Stimulated activated CD4-positive, alpha-beta T cell treated with anti-CD3 and anti-CD28 coated beads, Interleukin-15, amount 100 ng/mL, for 24 hours (primary cell): ENCODE results near the gene MGAT4C.
"Not testable (repeated sequence)": the region's sequence is repeated elsewhere in the genome, so short reads cannot be mapped to it uniquely, and the experiment has no call there.

Experiments
- DNase-seq: peaks from one replicate; pipeline ENCODE4 v3.0.0-alpha.2; 2020

MGAT4C gene

DNA sequence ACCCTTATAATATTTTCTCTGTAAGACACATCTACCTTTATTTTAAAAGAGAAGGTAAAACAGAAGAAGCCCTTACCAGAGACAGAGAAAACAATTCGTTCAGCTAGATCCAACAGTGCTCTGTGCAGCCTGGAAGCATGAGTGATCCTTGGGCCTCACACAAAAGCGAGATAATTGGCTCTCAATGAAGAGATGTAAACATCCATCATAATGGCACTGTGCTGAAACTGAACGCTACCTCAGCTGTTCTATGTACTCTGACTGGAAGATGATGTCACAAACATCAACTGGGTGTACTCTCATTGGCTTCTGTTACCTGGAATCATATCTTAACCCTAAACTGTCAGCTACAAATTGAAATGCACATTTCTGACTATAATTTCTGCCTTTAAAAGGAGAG lies at the start of gene MGAT4C:
Gene MGAT4C (minus strand): TSS at position 229 of the 400 bp plus-strand sequence.
- DNase-seq: no peak

DNA sequence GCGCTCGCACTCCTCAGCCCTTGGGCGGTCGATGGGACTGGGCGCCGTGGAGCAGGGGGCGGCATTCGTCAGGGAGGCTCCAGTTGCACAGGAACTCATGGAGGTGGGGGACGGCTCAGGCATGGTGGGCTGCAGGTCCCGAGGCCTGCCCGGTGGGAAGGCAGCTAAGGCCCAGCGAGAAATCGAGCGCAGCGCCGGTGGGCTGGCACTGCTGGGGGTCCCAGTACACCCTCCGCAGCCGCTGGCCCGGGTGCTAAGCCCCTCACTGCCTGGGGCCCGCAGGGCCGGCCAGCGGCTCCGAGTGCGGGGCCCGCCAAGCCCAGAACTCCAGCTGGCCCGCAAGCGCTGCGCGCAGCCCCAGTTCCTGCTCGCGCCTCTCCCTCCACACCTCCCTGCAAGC lies 40.2 kb upstream of the MGAT4C start:
- DNase-seq: not testable (repeated sequence)

DNA sequence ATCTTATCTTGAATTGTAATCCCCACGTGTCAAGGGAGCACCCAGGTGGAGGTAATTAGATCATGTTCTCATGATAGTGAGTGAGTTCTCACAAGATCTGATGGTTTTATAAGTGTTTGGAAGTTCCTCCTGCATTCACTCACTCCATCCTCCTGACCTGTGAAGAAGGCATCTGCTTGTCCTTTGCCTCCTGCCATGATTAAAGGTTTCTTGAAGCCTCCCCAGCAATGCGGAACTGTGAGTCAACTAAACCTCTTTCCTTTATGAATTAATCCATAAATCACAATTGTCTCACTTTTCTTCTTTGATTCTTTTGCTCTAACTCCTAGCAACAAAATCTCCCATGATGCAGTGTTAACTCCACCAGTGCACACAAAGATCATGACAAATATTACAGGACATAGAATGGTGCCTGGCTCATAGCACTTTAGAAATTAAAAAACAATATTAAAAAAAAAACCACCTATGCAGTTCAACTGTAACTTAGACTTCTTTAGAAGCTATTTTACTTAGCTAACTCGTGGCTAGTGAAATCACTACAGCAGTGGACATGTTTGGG lies 37.6 kb upstream of the MGAT4C start:
- DNase-seq: no peak

GRCh38 chr12:86292480-86292879 lies 36.3 kb upstream of the MGAT4C start:
- no peak for DNase-seq

GRCh38 chr12:86290615-86291014 lies 34.4 kb upstream of the MGAT4C start:
- DNase-seq: no peak

DNA sequence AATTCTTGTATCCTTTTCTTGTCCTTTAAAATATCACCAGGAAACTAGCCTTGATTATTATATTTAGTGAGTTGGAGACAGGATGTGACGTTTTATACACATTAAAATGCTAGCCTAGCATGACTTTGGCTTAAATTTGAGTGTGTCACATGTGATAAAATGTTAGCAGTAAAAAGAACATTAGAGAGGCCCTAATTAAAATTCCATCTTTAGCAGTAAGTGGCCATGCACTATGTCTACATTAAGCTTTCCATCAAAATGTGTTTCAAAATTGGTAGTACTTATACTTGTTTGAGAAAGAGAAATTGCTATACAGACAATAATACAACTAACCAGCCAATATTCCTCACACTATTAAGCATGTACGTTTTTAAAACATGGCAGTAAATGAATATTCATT lies 29.9 kb upstream of the MGAT4C start:
- DNase-seq: no peak

DNA sequence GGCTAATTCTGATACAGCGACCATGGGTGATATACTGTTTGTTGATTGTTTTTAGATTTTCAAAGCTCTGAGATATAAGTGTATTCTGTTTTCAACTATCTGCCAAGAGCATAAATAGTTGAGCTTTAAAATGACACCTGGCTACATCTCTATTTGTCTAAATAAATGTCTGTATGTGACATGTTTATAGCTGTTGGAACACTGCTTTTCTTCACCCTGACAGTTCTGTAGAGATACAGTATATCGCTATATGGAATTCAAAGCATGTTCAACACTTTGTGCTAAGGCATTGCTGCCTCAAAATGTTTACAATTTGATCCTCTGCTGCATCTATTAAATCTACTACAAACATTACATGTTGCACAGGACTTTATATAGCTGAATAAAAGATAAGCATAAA lies 27.4 kb upstream of the MGAT4C start:
- no peak for DNase-seq

GRCh38 chr12:86275356-86275755 lies 19.2 kb upstream of the MGAT4C start:
- no peak for DNase-seq

- no peak for DNase-seq
These were observed 9.1 kb upstream of the MGAT4C start for GRCh38 chr12:86265329-86265695.

GRCh38 chr12:86264451-86265328 lies 8.5 kb upstream of the MGAT4C start:
- DNase-seq: no peak

GRCh38 chr12:86261578-86261977 lies 5.4 kb upstream of the MGAT4C start:
- DNase-seq: no peak

DNA sequence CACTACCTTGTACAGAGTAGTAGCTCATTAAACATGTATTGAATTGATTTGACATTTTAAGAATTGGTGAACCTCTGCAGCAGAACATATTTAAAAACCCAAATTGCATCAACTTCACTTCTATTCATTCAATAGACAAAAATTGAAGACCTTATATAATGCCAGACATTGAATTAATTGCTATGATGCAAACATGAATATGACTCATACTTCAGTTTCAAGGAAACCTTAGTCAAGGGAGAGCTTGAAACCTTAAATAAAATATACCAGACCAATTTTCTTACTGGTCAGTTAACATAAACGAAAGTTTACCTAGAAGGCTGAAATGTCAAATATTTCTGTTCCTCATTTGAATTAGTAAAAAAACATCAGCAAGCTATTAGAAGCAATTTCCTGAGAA lies 5.0 kb upstream of the MGAT4C start:
- no peak for DNase-seq

- DNase-seq: no peak
These were observed 4.0 kb upstream of the MGAT4C start for GRCh38 chr12:86260183-86260582.

DNA sequence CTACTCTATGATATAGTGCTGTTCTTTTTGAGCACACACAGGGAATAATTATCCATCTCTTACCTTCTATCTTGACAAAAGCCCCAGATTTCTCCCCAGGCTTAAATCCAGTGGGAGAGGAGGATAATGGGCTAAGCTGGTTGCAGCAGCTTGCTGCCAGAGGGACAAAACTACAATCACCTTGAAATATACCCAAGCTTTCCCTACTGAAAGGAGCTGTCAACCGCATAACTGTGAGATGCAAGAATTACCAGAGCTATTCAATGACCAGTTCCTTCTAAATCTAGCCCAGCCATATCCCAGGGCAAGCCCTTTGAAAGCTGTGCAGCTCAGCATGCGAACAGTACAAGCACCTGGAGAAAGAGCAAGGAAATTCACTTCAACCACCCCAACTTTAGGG lies 943 bp upstream of the MGAT4C start:
- no peak for DNase-seq

GRCh38 chr12:86254399-86255107 lies 1.6 kb downstream of the MGAT4C start:
- no peak for DNase-seq

GRCh38 chr12:86249851-86250250 lies 6.3 kb downstream of the MGAT4C start:
- no peak for DNase-seq

DNA sequence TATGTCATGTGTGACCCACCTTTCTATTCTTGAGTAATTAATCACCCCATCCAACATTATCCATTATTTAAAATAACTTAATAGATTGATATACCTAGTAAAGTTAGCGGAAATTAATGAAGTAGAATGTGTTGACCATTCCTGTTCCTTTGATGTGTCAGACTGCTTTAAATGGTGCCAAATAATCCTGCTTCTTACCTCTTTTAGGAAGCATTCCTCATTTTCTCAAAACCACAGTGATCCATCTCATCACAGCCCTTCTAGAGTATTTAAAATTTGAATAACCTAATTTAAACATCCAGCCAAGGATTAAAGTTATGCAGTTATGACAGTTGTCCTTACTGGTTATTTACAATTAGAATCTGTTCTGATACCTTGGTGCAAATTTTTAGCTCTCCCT lies 6.9 kb downstream of the MGAT4C start:
- DNase-seq: no peak

DNA sequence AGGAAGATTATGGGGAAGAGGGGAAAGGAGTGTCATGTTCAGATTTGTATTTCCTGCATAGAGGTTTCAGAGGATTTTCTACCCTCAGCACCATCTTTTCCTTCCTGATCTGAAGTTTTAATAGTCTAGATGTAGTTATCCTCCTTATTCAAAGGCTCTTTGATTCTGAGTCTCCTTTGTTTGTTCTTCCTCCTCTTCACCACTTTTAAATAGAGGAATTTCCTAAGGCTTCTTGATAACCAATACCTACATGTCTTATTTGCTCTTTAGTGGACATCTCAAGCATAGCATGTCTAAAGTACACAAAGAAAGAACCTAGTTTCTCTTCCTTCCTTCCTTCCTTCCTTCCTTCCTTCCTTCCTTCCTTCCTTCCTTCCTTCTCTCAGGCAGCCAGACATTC lies 8.3 kb downstream of the MGAT4C start:
- DNase-seq: no peak

DNA sequence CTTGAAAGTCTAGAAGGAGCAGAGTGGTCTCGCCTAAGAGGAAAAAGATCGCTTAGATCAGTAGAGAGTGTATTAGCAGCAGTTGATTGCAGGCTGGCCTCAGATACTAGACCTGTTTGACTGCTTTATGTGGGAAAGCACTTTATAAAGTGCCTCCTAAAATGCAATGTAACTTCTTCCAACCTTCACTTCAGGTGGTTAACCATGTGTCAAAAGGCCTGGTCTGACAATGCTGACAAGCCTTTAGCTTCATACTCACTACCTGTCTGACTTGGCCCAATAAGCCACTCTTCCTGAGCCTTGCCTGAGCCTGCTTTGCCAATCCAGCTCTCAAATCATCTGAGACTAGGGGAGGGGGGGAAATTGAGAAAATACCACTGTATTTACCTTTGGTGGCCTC lies 14.6 kb downstream of the MGAT4C start:
- no peak for DNase-seq

DNA sequence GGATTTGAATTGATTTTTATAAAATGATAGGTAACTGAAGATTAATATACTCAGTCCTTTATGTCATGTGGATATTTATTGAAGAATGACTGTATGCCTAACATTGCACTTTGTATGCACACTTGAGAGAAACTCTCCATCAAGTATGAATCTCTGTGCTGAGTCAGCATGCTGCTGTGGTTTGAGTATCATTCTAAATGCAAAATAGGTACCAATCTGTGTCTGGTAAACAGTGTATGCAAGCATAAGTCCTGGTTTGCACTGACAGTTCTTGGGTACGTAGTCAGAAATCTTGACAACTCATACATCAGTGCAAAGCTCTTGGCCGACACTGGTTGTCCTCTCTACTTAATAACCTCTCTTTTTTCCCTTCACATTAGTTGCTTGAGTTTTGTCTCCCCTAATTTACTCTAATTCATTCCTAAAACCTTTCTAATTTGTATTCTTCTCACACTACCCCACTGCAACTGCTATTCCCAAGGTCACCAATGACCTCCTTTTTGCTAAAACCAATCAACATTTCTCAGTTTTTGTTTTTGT lies 21.8 kb downstream of the MGAT4C start:
- DNase-seq: no peak

- no peak for DNase-seq
These were observed 23.1 kb downstream of the MGAT4C start for GRCh38 chr12:86233126-86233525.

GRCh38 chr12:86230516-86231146 lies 25.6 kb downstream of the MGAT4C start:
- no peak for DNase-seq

DNA sequence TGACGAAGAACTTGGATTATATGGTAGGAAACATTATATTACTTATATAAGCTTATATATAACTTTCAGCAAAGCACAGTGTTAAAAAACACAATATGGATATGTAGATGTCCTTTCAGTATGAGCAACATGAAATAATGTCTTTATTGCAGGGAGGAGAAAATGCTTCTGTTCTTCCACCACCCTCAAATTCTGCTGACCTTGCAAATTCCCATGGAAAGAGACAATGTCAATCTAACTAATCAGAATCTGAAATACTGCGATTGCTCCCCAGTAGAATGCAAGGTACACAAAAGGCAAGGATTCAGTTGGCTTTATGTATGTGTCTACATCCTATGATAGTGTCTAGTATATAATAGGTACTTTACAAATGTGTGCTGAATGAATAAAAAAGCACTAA lies 26.4 kb downstream of the MGAT4C start:
- DNase-seq: no peak
